Measurements from ENCODE around the gene RASGRP3. TPM values are rescaled to one million over a fixed set of nuclear protein-coding genes. Genes with fewer than 3 reads are reported as not detected.

The RASGRP3 gene
- total RNA-seq, 1 experiment from 2014 or later = 0.59 TPM

DNA sequence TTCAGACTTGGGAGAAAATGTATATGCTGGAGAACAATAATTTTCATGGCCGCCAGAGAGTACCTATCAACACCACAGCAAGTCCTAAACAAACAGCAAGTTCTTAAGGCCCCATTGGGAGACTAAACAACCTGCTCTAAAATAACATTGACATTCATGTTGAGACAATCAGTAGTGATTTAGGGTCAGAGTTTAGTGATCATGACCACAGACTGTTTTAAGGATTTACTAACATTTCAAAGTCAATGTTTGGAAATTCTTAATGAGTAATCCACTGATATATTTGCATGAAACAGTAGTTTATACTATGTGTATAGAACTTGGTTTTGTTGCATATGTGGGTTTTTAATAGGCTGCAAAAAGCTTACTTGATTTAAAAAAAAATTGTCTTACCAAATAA is 34.7 kb downstream of the RASGRP3 start:
- Histone ChIP-seq H3K4me3 (replicated peaks in 1 of 2; ENCODE audit: low read depth in 1 of 2, low read length in 2 of 2) (no peak overlapping the region), H3K9me3 (ENCODE audit: control insufficient read depth in 1 of 2, insufficient read depth in 1 of 2, low read depth in 1 of 2, low read length in 2 of 2) (no peaks in the 10 kb centered on the region), H3K27ac (ENCODE audit: low read depth, low read length) (no peak overlapping the region), H3K27me3 (ENCODE audit: insufficient read depth, low read length) (no peaks in the 10 kb centered on the region), H3K4me2 (ENCODE audit: low read length) (no peak overlapping the region), H3K9ac (ENCODE audit: low read length) (no peak overlapping the region), H3K36me3 (ENCODE audit: control insufficient read depth in 1 of 2, insufficient read depth in 2 of 2, low read length in 2 of 2) (no peaks in the 10 kb centered on the region), H3K4me1 (ENCODE audit: control insufficient read depth in 1 of 2, insufficient read depth in 2 of 2, low read length in 2 of 2) (no peaks in the 10 kb centered on the region), H3K79me2 (ENCODE audit: insufficient read depth, low read length) (no peaks in the 10 kb centered on the region), H2AFZ (ENCODE audit: low read depth, low read length, poor library complexity, severe bottlenecking) (no peak overlapping the region), H3K9me2 (ENCODE audit: insufficient read depth) (no peaks in the 10 kb centered on the region), H4K20me1 (ENCODE audit: insufficient read depth) (no peaks in the 10 kb centered on the region)
- BruUV-seq (replicated peaks) = no TSS peak
- RAD21 ChIA-PET (ENCODE audit: low non-redundant PET in 1 of 2, low total read pairs in 2 of 2, uncharacterized antibody in 2 of 2, unreplicated experiment in 2 of 2) = no interaction called here
- intact Hi-C loops (cut with micrococcal nuclease) = no loop called here
- POLR2A ChIA-PET = no interaction called here
- DNase-seq (ENCODE audit: low read depth, low spot score) = no peak
- no peak for ATAC-seq
- no peak for TF ChIP-seq RAD21 (IDR thresholded peaks at IDR 0.05; ENCODE audit: low read depth)
- TF ChIP-seq EZH2 (IDR thresholded peaks at IDR 0.05) = no peak
- CTCF ChIA-PET = no interaction called here

DNA sequence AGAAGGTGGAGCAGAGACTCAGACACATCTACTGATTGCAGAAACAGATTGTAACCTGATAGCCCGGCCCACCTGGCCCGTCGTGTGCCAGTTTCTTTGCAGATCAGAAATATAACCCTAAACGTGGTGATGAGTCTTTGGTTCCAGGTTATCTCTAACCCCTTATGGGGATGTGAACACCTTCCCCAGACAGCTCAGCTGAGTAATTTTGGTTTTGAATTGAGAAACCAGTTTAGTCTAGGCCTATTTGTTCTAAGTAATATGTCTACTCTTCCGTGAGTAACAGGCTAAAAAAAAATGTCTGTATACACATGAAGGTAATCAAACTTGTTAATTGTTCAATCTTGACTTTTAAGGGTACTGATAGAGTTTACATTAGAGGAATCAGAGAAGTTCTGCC is 35.7 kb downstream of the RASGRP3 start:
- Histone ChIP-seq H3K36me3 (ENCODE audit: control insufficient read depth in 1 of 2, insufficient read depth in 2 of 2, low read length in 2 of 2) (no peaks in the 10 kb centered on the region), H3K4me2 (ENCODE audit: low read length) (no peak overlapping the region), H3K9me3 (ENCODE audit: control insufficient read depth in 1 of 2, insufficient read depth in 1 of 2, low read depth in 1 of 2, low read length in 2 of 2) (no peaks in the 10 kb centered on the region), H3K4me1 (ENCODE audit: control insufficient read depth in 1 of 2, insufficient read depth in 2 of 2, low read length in 2 of 2) (no peaks in the 10 kb centered on the region), H4K20me1 (ENCODE audit: insufficient read depth) (no peaks in the 10 kb centered on the region), H3K79me2 (ENCODE audit: insufficient read depth, low read length) (no peaks in the 10 kb centered on the region), H3K27me3 (ENCODE audit: insufficient read depth, low read length) (no peaks in the 10 kb centered on the region), H2AFZ (ENCODE audit: low read depth, low read length, poor library complexity, severe bottlenecking) (no peak overlapping the region), H3K9me2 (ENCODE audit: insufficient read depth) (no peaks in the 10 kb centered on the region), H3K4me3 (replicated peaks in 1 of 2; ENCODE audit: low read depth in 1 of 2, low read length in 2 of 2) (no peak overlapping the region), H3K27ac (ENCODE audit: low read depth, low read length) (no peak overlapping the region), H3K9ac (ENCODE audit: low read length) (no peak overlapping the region)
- intact Hi-C loops (cut with micrococcal nuclease) = no loop called here
- ChIA-PET RAD21 (ENCODE audit: low non-redundant PET in 1 of 2, low total read pairs in 2 of 2, uncharacterized antibody in 2 of 2, unreplicated experiment in 2 of 2) (no interaction called here), POLR2A (no interaction called here), CTCF (no interaction called here)
- no peak for TF ChIP-seq RAD21 (IDR thresholded peaks at IDR 0.05; ENCODE audit: low read depth)
- TF ChIP-seq ELF1 (IDR thresholded peaks at IDR 0.05; ENCODE audit: borderline replicate concordance, low read depth) = no peak
- no TSS peak for BruUV-seq (replicated peaks)
- ATAC-seq = no peak
- DNase-seq (ENCODE audit: low read depth, low spot score) = no peak

DNA sequence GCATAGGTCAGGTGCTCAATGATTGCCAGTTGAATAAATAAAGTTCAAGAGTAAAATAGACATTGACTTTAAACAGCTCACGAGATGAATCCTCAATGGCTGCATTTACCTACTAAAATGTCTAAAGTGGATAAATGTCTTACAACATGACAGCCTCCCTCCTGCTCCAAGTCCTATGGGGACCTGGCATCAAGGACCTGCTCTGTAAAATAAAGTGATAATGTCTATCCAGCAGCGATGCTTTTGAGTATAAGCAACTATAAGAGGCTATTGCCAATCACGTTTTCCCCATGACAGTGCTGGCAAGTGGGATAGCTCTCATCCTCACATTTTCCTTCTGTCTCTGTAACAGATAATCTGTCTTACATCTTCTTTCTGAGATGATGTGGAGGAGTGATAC is 37.0 kb downstream of the RASGRP3 start:
- Histone ChIP-seq H3K4me1 (ENCODE audit: control insufficient read depth in 1 of 2, insufficient read depth in 2 of 2, low read length in 2 of 2) (no peaks in the 10 kb centered on the region), H3K27ac (ENCODE audit: low read depth, low read length) (no peak overlapping the region), H3K27me3 (ENCODE audit: insufficient read depth, low read length) (no peaks in the 10 kb centered on the region), H3K9ac (ENCODE audit: low read length) (no peak overlapping the region), H2AFZ (ENCODE audit: low read depth, low read length, poor library complexity, severe bottlenecking) (no peak overlapping the region), H4K20me1 (ENCODE audit: insufficient read depth) (no peaks in the 10 kb centered on the region), H3K4me2 (ENCODE audit: low read length) (no peak overlapping the region), H3K79me2 (ENCODE audit: insufficient read depth, low read length) (no peaks in the 10 kb centered on the region), H3K9me3 (ENCODE audit: control insufficient read depth in 1 of 2, insufficient read depth in 1 of 2, low read depth in 1 of 2, low read length in 2 of 2) (no peaks in the 10 kb centered on the region), H3K4me3 (replicated peaks in 1 of 2; ENCODE audit: low read depth in 1 of 2, low read length in 2 of 2) (no peak overlapping the region), H3K9me2 (ENCODE audit: insufficient read depth) (no peaks in the 10 kb centered on the region), H3K36me3 (ENCODE audit: control insufficient read depth in 1 of 2, insufficient read depth in 2 of 2, low read length in 2 of 2) (no peaks in the 10 kb centered on the region)
- POLR2A ChIA-PET = no interaction called here
- no peak for DNase-seq (ENCODE audit: low read depth, low spot score)
- intact Hi-C loops (cut with micrococcal nuclease) = no loop called here
- CTCF ChIA-PET = no interaction called here
- no TSS peak for BruUV-seq (replicated peaks)
- ATAC-seq = no peak
- RAD21 ChIA-PET (ENCODE audit: low non-redundant PET in 1 of 2, low total read pairs in 2 of 2, uncharacterized antibody in 2 of 2, unreplicated experiment in 2 of 2) = no interaction called here
- TF ChIP-seq ZFX (IDR thresholded peaks at IDR 0.05) (no peak), FOSL1 (IDR thresholded peaks at IDR 0.05; ENCODE audit: low read depth) (no peak), EZH2 (IDR thresholded peaks at IDR 0.05) (no peak), ELF1 (IDR thresholded peaks at IDR 0.05; ENCODE audit: borderline replicate concordance, low read depth) (no peak), EZH2phosphoT487 (IDR thresholded peaks at IDR 0.05; ENCODE audit: borderline replicate concordance) (no peak)

Measured in HCT116 (cell line).